T47D (cell line): Measurements from ENCODE around the gene SEC23IP.
A peak's percentile ranks its signal among the peaks of the same experiment; 100 is the strongest.

Experiments used
- DNase-seq, 2 experiments: peaks; one replicate each; pipeline versions ENCODE4 v3.0.0 to v3.0.0-alpha.2; 2011 to 2012; ENCODE audit warnings: low read depth in 1 of 2, low spot score in 1 of 2
- JUND ChIP-seq: IDR thresholded peaks from 2 replicates; pipeline ENCODE4 v1.6.1; 2012; ENCODE audit warnings: low read depth
- in situ Hi-C: cut with HindIII; loops from 2 replicates; pipeline ENCODE4 v1.10.0; 2016; ENCODE audit warnings: low sequenced_read_pairs, low pct_unique_long_range_greater_than_20kb

The SEC23IP gene

GRCh38 chr10:119973281-119973680 lies 80.8 kb downstream of the SEC23IP start:
- in situ Hi-C loops = no loop called here
- no peak for TF ChIP-seq JUND
- peak in 1 of 2 experiments; percentile 77 for DNase-seq

- DNase-seq = no peak
- TF ChIP-seq JUND = no peak
- in situ Hi-C loops = no loop called here
These were observed 83.9 kb downstream of the SEC23IP start for GRCh38 chr10:119976421-119976820.

- no peak for DNase-seq
- no peak for TF ChIP-seq JUND
- in situ Hi-C loops = no loop called here
These were observed 88.6 kb downstream of the SEC23IP start for GRCh38 chr10:119980956-119981750.

- DNase-seq = peak in 1 of 2 experiments; percentile 28
- TF ChIP-seq JUND = no peak
- in situ Hi-C loops = no loop called here
These were observed 89.3 kb downstream of the SEC23IP start for GRCh38 chr10:119981826-119982225.

- no peak for DNase-seq
- in situ Hi-C loops = no loop called here
- no peak for TF ChIP-seq JUND
These were observed 95.8 kb downstream of the SEC23IP start for GRCh38 chr10:119988333-119988732.

- in situ Hi-C loops = no loop called here
These were observed 97.4 kb downstream of the SEC23IP start for GRCh38 chr10:119989966-119990365.

GRCh38 chr10:119991066-119991465 lies 98.5 kb downstream of the SEC23IP start:
- in situ Hi-C loops = no loop called here
- TF ChIP-seq JUND = no peak
- no peak for DNase-seq

More at GRCh38 chr10:119989966-119990365, 97.4 kb downstream of the SEC23IP start:
- DNase-seq = no peak
- no peak for TF ChIP-seq JUND

- in situ Hi-C loops = no loop called here
- no peak for DNase-seq
- no peak for TF ChIP-seq JUND
These were observed 99.3 kb downstream of the SEC23IP start for GRCh38 chr10:119991816-119992215.
